NCI-H446 (cell line): ENCODE data around the gene DHX57.
"Not testable (repeated sequence)": the region's sequence is repeated elsewhere in the genome, so short reads cannot be mapped to it uniquely, and the experiment has no call there.

Experiments
- DNase-seq, 2 experiments: peaks; one replicate each; lab custom pipeline; 2025; lab: John Stamatoyannopoulos, UW

Gene DHX57

GRCh38 chr2:38797953-38798352 is 77.8 kb downstream of the DHX57 start:
- DNase-seq: no peak

DNA sequence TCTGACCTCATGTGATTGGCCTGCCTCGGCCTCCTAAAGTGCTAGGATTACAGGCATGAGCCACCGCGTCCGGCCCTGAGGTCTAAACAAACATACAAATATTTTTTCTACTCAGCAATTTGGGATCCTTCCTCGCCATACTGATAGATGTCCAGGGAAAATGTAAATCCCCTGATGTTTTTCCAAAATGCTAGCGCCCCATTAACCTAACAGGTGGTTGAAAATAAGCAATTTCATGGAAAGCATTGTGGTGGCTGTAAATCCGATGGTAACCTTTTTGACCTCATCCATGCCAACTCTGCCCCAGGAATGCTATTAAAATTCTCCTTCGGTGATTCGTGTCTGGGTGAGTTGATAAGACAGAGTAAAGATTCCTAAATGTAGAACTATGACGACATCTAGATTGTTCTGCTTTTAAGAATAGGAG is 78.5 kb downstream of the DHX57 start:
- no peak for DNase-seq

DNA sequence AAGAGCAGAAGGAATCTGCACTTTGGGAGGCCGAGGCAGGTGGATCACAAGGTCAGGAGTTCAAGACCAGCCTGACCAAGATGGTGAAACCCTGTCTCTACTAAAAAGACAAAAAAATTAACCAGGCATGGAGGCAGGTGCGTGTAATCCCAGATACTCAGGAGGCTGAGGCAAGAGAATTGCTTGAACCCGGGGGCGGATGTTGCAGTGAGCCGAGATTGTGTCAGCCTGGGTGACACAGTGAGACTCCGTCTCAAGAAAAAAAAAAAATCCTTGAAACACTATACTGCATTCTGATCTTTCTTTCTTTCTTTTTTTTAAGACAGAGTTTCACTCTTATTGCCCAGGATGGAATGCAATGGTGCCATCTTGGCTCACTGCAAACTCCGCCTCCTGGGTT is 80.7 kb downstream of the DHX57 start:
- not testable (repeated sequence) for DNase-seq

DNA sequence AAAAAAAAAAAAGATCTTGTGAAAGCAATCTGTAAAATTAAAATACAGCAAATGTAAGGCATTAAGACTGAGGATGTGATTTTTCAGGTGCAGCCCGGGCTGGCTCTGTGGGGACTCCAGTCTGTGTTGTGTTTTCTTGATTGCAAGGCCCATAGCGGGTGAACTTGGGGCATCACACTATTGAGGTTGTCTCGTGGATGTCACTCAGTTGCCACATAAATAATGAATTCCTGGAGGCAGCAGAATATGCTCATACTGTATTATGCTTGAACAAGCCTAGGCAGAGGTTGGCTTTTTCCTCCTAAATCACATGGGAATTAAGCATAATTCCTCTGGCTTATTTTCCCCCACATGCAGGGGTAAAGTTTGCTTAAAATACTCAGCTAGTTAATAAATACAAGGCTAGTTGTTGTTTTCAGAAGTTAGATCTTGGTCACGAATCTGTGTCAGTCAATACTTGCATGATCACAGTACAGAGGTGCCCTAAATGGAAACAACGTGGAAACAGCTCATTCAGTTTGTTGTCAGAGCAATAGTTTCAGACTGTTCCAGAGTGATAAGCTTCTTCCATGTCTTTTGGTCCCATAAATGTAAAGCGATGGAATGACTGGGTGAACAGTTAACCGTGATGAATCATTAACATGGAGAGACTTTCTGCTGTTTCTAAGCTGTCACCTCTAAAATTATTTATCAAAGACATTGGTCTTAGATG is 81.3 kb downstream of the DHX57 start:
- DNase-seq: no peak

- no peak for DNase-seq
Measured at GRCh38 chr2:38793511-38793910, 82.2 kb downstream of the DHX57 start.

DNA sequence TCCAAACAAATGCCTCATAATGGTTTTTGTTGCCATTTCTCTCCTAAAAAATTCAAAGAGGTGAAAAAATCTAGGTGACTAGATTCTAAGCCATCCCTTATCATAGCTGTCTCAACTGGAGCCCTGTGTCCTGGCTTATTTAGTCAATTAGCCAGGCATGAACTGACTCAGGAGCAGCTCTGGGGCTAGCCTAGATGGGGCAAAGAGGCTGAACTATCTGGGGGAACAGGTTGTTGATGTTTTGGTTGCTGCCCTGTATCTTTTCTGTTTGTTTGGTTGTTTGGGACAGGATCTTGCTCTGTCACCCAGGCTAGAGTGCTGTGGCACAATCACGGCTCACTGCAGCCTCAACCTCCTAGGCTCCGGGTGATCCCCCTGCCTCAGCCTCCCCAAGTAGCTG is 83.0 kb downstream of the DHX57 start:
- DNase-seq: no peak

DNA sequence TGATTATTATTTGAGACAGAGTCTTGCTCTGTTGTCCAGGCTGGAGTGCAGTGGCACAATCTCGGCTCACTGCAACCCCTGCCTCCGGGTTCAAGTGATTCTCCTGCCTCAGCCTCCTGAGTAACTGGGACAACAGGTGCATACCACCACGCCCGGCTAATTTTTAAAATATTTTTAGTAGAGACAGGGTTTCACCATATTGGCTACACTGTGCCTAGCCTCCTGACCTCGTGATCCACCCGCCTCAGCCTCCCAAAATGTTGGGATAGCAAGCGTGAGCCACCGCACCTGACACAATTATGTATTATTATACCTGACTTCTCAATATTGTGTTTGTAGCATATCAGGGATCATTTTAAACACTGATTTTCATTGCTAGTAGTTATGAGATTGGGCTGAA is 83.4 kb downstream of the DHX57 start:
- DNase-seq: not testable (repeated sequence)

DNA sequence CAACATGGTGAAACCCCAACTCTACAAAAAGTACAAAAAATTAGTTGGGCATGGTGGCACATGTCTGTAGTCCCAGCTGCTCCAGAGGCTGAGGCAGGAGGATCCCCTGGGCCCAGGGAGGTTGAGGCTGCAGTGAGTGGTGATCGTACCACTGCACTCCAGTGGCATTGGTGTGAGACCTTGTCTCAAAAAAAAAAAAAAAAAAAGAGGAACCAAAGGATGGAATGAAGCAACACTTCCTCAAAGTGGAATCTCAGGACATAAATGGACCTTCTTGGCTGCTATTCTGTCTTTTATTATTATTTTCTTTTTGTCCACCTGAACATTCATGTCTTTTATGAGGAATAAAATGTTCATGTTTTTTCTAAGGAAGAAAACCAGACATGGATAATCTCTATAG is 84.0 kb downstream of the DHX57 start:
- no peak for DNase-seq

GRCh38 chr2:38789691-38790090 is 86.0 kb downstream of the DHX57 start:
- DNase-seq: no peak

- no peak for DNase-seq
Measured at GRCh38 chr2:38788306-38788705, 87.4 kb downstream of the DHX57 start.

- DNase-seq: no peak
Measured at GRCh38 chr2:38783586-38783985, 92.1 kb downstream of the DHX57 start.

DNA sequence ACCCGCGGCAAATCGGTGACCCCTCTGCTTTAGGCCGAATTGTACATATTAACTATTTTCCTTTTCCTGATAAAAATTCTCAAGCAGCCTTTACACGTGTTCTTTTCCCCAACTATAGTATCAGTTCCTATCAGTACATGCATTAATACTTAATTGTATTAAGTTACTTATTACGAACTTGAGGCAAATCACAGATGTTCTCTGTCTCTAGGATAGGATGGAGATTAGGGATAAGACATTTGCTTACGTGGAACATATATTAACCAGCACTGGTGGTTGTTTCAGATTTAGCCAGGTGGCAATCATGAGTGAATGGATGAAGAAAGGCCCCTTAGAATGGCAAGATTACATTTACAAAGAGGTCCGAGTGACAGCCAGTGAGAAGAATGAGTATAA is 97.0 kb downstream of the DHX57 start:
- DNase-seq: no peak

DNA sequence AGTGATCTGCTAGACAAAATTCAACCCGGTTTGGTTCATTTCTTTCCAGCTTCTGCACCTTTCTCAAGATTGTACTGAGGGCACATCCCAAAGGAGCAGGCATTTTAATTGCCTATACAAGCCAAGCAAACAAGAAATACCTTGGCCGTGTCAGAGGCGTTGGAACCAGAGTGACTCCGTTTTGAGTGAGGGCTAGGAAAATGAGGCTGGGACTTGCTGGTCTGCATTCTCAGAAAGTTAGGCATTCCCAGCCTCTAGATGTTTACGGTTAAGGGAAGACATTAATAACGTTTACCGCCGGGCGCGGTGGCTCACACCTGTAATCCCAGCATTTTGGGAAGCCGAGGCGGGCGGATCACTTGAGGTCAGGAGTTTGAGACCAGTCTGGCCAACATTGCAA is 99.2 kb downstream of the DHX57 start:
- DNase-seq: no peak

DNA sequence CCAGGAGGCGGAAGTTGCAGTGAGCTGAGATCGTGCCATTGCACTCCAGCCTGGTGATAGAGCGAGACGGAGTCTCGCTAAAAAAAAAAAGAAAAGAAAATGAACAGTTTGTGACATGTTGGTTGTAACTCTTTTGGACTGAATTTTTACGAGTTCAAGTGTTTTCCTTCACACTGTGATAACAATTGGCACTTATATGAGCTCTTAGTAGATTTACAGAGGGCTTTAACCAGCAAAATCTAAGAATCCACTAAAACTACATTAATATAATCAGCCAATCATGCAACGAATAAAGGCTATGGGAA is 99.9 kb downstream of the DHX57 start:
- no peak for DNase-seq

- DNase-seq: no peak
Measured at GRCh38 chr2:38775097-38775920, 100.4 kb downstream of the DHX57 start.

DNA sequence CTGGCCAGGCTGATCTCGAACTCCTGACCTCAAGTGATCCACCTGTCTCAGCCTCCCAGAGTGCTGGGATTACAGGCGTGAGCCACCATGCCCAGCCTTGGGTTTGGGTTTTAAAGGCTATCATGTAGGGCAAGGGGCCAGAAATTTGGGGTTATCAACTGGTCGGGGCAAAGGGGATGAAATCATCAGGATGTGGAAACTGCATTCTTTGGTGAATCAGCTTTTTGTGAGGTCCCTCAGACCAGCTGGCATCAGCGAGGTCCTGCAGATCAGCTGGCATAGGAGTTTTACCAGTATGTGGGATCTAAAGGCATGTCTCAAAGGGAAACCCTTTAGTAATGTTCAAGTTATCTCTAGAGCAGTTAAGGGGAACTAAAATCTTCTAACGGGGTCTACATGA is 104.1 kb downstream of the DHX57 start:
- DNase-seq: no peak

GRCh38 chr2:38765551-38765950 is 110.2 kb downstream of the DHX57 start:
- DNase-seq: no peak

DNA sequence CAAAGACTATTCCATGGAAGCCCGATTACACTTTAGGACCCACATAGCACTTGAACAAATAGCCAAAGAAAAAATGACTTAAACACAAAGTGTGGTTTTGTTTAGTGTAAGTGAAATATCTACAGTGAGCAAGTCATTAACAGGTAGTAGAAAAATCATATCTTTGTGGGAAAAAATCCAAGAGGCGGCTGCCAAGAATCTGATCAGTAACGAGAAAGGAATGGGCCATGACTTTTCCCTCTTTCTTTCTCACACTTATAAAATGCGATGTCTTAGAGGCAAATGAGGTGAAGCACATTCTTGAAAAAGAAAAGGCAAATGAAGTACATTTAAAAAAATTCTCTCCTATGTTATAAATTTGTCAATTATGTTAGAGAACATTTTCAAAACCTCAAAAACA is 110.6 kb downstream of the DHX57 start:
- DNase-seq: no peak

DNA sequence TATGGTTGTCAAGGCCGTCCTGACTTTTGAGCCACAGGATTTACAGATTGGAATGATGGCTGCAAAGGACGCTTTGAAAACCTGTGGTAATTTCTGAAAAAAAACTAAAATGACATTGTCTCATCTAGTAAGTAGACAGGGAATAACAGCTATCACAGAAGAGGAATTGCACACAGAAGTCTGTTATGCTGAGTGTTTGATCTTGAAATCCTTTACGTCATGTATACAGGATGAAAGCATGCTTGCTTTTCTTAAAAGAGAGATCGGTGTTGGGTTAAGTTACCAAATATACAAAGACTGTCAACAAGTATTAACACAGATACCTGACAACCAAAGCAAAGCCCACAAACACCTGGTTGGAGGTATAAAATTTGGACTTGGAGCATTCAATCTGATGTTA is 112.0 kb downstream of the DHX57 start:
- no peak for DNase-seq

DNA sequence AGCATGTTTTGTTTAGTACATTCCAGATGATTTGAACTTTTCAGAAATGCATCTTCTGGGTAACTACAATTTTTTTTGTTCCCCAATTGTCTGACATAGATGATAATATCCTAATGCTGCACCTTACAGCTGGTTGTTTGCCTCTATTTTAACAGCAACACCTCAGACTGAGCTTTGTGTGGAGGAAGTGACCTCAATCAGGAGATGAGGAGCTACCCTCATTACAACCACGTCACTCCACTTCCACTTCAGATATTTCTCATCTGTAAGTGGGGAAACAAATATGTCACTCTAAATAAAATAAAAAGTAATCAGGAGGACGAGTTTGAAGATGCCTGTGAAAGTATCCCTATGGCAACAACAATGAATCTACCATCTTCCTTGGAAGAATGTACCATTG is 112.5 kb downstream of the DHX57 start:
- no peak for DNase-seq

GRCh38 chr2:38755891-38756290 is 119.8 kb downstream of the DHX57 start:
- not testable (repeated sequence) for DNase-seq

- DNase-seq: no peak
Measured at GRCh38 chr2:38754506-38754905, 121.2 kb downstream of the DHX57 start.

DNA sequence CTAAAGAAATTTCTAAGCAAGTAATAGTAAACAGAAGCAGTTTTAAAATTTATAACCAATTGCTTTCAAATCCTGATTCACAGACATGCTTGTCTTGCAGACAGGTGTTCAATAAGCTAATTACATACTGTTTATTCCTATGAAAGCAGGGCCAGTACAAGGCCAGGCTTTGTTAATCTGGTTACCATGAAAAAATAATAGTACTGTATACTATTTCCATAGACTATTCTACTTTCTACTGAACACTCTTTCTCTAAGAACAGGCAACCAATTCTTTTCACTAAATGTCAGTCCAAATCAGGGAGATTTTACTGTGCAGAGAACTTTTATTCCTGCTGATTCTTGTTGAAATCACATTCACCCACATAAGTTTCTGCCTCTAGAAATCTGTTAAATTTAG is 121.7 kb downstream of the DHX57 start:
- DNase-seq: no peak
